HCT116 (cell line): Measurements from ENCODE around the gene WDR4. TPM values are rescaled to one million over a fixed set of nuclear protein-coding genes. Genes with fewer than 3 reads are reported as not detected.
"Not testable (repeated sequence)": the region's sequence is repeated elsewhere in the genome, so short reads cannot be mapped to it uniquely, and the experiment has no call there.

Experiments
- ATAC-seq: fragments of 200-7000 bp; cut with Tn5 transposase; 2 replicates; pipeline ENCODE4 v1.9.1; 2020; ENCODE audit warnings: mild to moderate bottlenecking, moderate library complexity
- BruUV-seq: library from RNA; stranded (reverse); fragments of 400-500 nt; replicated peaks from 2 replicates; lab custom pipeline; 2021; lab: Mats Ljungman, UMichigan
- CTCF ChIA-PET: fragments of 300-600 bp; sonication (Branson Sonifier 250); formaldehyde crosslinking; loops from one replicate; lab custom pipeline; 2021; ENCODE audit warnings: antibody characterized with exemption; lab: Charles Lee
- POLR2A ChIA-PET: fragments of 300-600, 350-600 bp; sonication (Branson Sonifier 250); formaldehyde crosslinking; loops from one replicate; lab custom pipeline; 2021; ENCODE audit warnings: antibody characterized with exemption; lab: Charles Lee
- RAD21 ChIA-PET, 2 experiments: fragments of 300-600 bp; sonication (Branson Sonifier 250); formaldehyde crosslinking; loops; one replicate each; lab custom pipeline; 2023; ENCODE audit warnings: low total read pairs in 2 of 2; ENCODE audit not compliant: uncharacterized antibody in 2 of 2, unreplicated experiment in 2 of 2, low non-redundant PET in 1 of 2; lab: Charles Lee
- DNase-seq: peaks from one replicate; pipeline ENCODE4 v3.0.0-alpha.2; 2010; ENCODE audit warnings: low read depth, low spot score
- H2AFZ ChIP-seq: fragments of 200-600 bp; shearing (Covaris generic), sonication (generic); 2 replicates; pipeline ENCODE4 v1.6.1; 2017; ENCODE audit warnings: low read depth, mixed run types, mixed read lengths, antibody characterized with exemption, low read length; ENCODE audit not compliant: poor library complexity, severe bottlenecking
- H3K27ac ChIP-seq: 2 replicates; pipeline ENCODE4 v1.5.1; 2012; ENCODE audit warnings: low read depth, low read length
- H3K27me3 ChIP-seq: fragments of 200-600 bp; sonication (generic); 2 replicates; pipeline ENCODE4 v1.6.1; 2016; ENCODE audit warnings: mixed run types, low read length, mixed read lengths; ENCODE audit not compliant: insufficient read depth
- H3K36me3 ChIP-seq, 2 experiments: fragments of 200-500 bp in 1 of 2; fragments of 200-600 bp in 1 of 2; sonication (Bioruptor generic) in 1 of 2; sonication (generic) in 1 of 2; 2 replicates each; pipeline versions ENCODE4 v1.5.1 to v1.6.1; 2014 to 2016; ENCODE audit warnings: low read length in 2 of 2, inconsistent platforms in 1 of 2, mixed read lengths in 1 of 2, mixed run types in 1 of 2; ENCODE audit not compliant: insufficient read depth in 2 of 2, control insufficient read depth in 1 of 2
- H3K4me1 ChIP-seq, 2 experiments: fragments of 200-600 bp in 1 of 2; sonication (generic) in 1 of 2; 2 replicates each; pipeline versions ENCODE4 v1.5.1 to v1.6.1; 2012 to 2017; ENCODE audit warnings: low read length in 2 of 2, inconsistent platforms in 1 of 2, mild to moderate bottlenecking in 1 of 2, mixed read lengths in 1 of 2, mixed run types in 1 of 2, moderate library complexity in 1 of 2; ENCODE audit not compliant: insufficient read depth in 2 of 2, control insufficient read depth in 1 of 2
- H3K4me2 ChIP-seq: fragments of 200-600 bp; sonication (generic); 2 replicates; pipeline ENCODE4 v1.6.1; 2017; ENCODE audit warnings: mixed run types, low read length, mixed read lengths
- H3K4me3 ChIP-seq, 2 experiments: fragments of 200-600 bp in 1 of 2; sonication (generic) in 1 of 2; replicated peaks in 1 of 2; 2 replicates each; pipeline ENCODE4 v1.5.1; 2011 to 2016; ENCODE audit warnings: low read length in 2 of 2, control low read depth in 1 of 2, low read depth in 1 of 2, mild to moderate bottlenecking in 1 of 2, mixed read lengths in 1 of 2, mixed run types in 1 of 2
- H3K79me2 ChIP-seq: fragments of 200-600 bp; sonication (generic); 2 replicates; pipeline ENCODE4 v1.6.1; 2017; ENCODE audit warnings: mild to moderate bottlenecking, mixed run types, low read length, moderate library complexity, mixed read lengths; ENCODE audit not compliant: insufficient read depth
- H3K9ac ChIP-seq: fragments of 200-600 bp; sonication (generic); 2 replicates; pipeline ENCODE4 v1.6.1; 2016; ENCODE audit warnings: low read length, mixed read lengths
- H3K9me2 ChIP-seq: fragments of 200-600 bp; sonication (generic), shearing (Covaris generic); 2 replicates; pipeline ENCODE4 v1.6.1; 2017; ENCODE audit warnings: mixed run types, mild to moderate bottlenecking, moderate library complexity; ENCODE audit not compliant: insufficient read depth
- H3K9me3 ChIP-seq, 2 experiments: fragments of 200-500 bp in 1 of 2; fragments of 200-600 bp in 1 of 2; sonication (Bioruptor generic) in 1 of 2; sonication (generic) in 1 of 2; 2 replicates each; pipeline ENCODE4 v1.6.1; 2014 to 2017; ENCODE audit warnings: low read length in 2 of 2, mixed read lengths in 2 of 2, inconsistent platforms in 1 of 2, low read depth in 1 of 2, mild to moderate bottlenecking in 1 of 2, mixed run types in 1 of 2, moderate library complexity in 1 of 2; ENCODE audit not compliant: control insufficient read depth in 1 of 2, insufficient read depth in 1 of 2
- H4K20me1 ChIP-seq: fragments of 200-600 bp; sonication (generic), shearing (Covaris generic); 2 replicates; pipeline ENCODE4 v1.6.1; 2017; ENCODE audit warnings: mixed run types, mild to moderate bottlenecking, moderate library complexity; ENCODE audit not compliant: insufficient read depth
- EZH2phosphoT487 ChIP-seq: fragments of 200-600 bp; IDR thresholded peaks from 2 replicates; pipeline ENCODE4 v1.6.1; 2018; ENCODE audit warnings: antibody characterized with exemption, borderline replicate concordance
- MAX ChIP-seq: IDR thresholded peaks from 2 replicates; pipeline ENCODE4 v1.6.1; 2012
- POLR2AphosphoS5 ChIP-seq: IDR thresholded peaks from 2 replicates; pipeline ENCODE4 v1.6.1; 2011; ENCODE audit warnings: mild to moderate bottlenecking, low read depth, low read length, moderate library complexity
- SP1 ChIP-seq: IDR thresholded peaks from 2 replicates; pipeline ENCODE4 v1.6.1; 2012; ENCODE audit warnings: low read depth
- TCF7L2 ChIP-seq: IDR thresholded peaks from 2 replicates; pipeline ENCODE4 v1.7.0; 2011; ENCODE audit warnings: borderline replicate concordance, inconsistent platforms; ENCODE audit not compliant: insufficient read depth, insufficient read length; ENCODE audit errors: extremely low read depth
- YY1 ChIP-seq: IDR thresholded peaks from 2 replicates; pipeline ENCODE4 v1.6.1; 2011; ENCODE audit warnings: low read length, low read depth, moderate library complexity, mild to moderate bottlenecking; ENCODE audit not compliant: insufficient replicate concordance; ENCODE audit errors: extremely low read depth
- ZFX ChIP-seq: fragments of 450-650 bp; IDR thresholded peaks from 2 replicates; pipeline ENCODE4 v1.6.1; 2017
- intact Hi-C: fragments of 100-400 bp; cut with micrococcal nuclease; formaldehyde crosslinking; loops from 2 replicates; pipeline ENCODE4 v1.10.0; 2022
- total RNA-seq: library from RNA; stranded (reverse); gene quantifications from one replicate; pipeline ENCODE4 v1.2.1, GENCODE V29; 2021; ENCODE audit not compliant: unreplicated experiment

Gene WDR4
- total RNA-seq, 1 experiment from 2014 or later, result 34.8 TPM

- Histone ChIP-seq H3K9ac (no peak overlapping the region), H3K4me2 (no peak overlapping the region), H3K9me2 (no peaks in the 10 kb centered on the region), H3K4me1 (no peaks in the 10 kb centered on the region), H4K20me1 (no peaks in the 10 kb centered on the region), H2AFZ (no peak overlapping the region), H3K36me3 (peaks cover 0 to 13% of the 10 kb centered on the region in 2 experiments; a peak in 3 of 4 replicates), H3K9me3 (no peaks in the 10 kb centered on the region), H3K79me2 (no peaks in the 10 kb centered on the region), H3K27me3 (no peaks in the 10 kb centered on the region), H3K27ac (no peak overlapping the region), H3K4me3 (no peak overlapping the region)
- ChIA-PET CTCF (no interaction called here), POLR2A (no interaction called here), RAD21 (no interaction called here)
- ATAC-seq (no peak; the same call in 1 of the 2 replicates), DNase-seq (no peak)
- TF ChIP-seq MAX (no peak), SP1 (no peak), YY1 (no peak), POLR2AphosphoS5 (no peak), ZFX (no peak), EZH2phosphoT487 (no peak), TCF7L2 (no peak)
- BruUV-seq, result no TSS peak
- intact Hi-C loops, result no loop called here
These were observed 34.1 kb upstream of the WDR4 start for GRCh38 chr21:42913476-42913875.

DNA sequence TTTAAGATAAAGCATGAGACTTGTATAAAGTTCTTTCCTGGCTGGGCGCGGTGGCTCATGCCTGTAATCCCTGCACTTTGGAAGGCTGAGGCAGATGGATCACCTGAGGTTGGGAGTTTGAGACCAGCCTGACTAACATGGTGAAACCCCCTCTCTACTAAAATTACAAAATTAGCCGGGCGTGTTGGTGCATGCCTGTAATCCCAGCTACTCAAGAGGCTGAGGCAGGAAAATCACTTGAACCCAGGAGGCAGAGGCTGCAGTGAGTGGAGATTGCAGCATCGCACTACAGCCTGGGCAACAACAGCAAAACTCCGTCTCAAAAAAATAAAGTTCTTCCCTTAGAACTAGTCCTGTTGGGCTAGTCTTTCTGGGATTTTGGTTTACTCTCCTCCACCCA is 32.6 kb upstream of the WDR4 start:
- H3K36me3 ChIP-seq, result peaks cover under 1 to 16% of the 10 kb centered on the region in 2 experiments; a peak in 3 of 4 replicates
- POLR2A ChIA-PET, H3K9me2 ChIP-seq, H3K9me3 ChIP-seq, ATAC-seq, intact Hi-C loops, RAD21 ChIA-PET, BruUV-seq, H3K27ac ChIP-seq, H3K79me2 ChIP-seq, H3K27me3 ChIP-seq, H3K9ac ChIP-seq, H3K4me3 ChIP-seq, H3K4me2 ChIP-seq, H2AFZ ChIP-seq, H4K20me1 ChIP-seq, DNase-seq, H3K4me1 ChIP-seq, CTCF ChIA-PET: not testable (repeated sequence)

GRCh38 chr21:42908484-42908883 is 29.1 kb upstream of the WDR4 start:
- BruUV-seq, H3K4me1 ChIP-seq, POLR2A ChIA-PET, H3K4me3 ChIP-seq, H3K27ac ChIP-seq, DNase-seq, H3K4me2 ChIP-seq, H3K9me3 ChIP-seq, intact Hi-C loops, RAD21 ChIA-PET, H3K9me2 ChIP-seq, CTCF ChIA-PET, H3K27me3 ChIP-seq, H2AFZ ChIP-seq, ATAC-seq, H3K9ac ChIP-seq, H4K20me1 ChIP-seq: not testable (repeated sequence)
- Histone ChIP-seq H3K36me3 (peaks cover 17 to 33% of the 10 kb centered on the region in 2 experiments; a peak in 3 of 4 replicates), H3K79me2 (peaks cover 18% of the 10 kb centered on the region; the same call in 1 of the 2 replicates)
